CD4-positive, alpha-beta T cell treated with Interleukin-15 for 1 hour (primary cell): ENCODE results near the gene SLC34A3.
"Not testable (repeated sequence)": the region's sequence is repeated elsewhere in the genome, so short reads cannot be mapped to it uniquely, and the experiment has no call there.

Source experiments
- DNase-seq: peaks from one replicate; pipeline ENCODE4 v3.0.0-alpha.2; 2020

The SLC34A3 gene

DNA sequence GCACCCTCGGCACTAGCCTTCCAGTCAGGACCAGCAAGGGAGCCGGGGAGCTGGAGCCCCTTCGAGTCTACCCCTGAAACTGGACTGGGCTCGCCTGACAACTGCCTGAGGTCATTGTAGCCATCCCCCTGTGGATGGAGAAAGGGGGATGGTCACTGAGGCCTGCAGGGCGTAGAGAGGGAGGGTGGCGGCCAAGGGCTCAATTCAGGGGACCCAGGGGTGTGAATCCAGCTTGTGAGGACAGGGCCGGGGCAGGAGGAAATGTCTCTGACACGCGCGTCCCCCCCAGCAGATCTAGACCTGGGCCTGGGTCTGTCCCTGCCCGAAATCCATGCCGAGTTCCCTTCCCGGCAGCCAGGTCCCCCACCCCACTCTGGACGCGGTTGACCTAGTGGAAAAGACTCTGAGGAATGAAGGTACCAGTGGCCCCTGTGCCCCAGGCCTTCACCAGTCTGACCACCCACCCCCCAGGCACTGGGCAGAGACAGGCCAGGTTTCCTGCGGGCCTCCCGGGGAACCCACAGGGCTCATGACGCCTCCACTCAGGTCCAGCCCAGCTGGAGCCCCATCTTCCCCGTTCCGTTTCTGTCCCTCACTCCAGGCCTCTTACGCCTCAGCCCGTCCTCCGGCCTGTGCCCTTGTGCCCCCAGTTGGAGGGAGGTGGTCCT lies 805 bp downstream of the SLC34A3 start:
- DNase-seq, result no peak

DNA sequence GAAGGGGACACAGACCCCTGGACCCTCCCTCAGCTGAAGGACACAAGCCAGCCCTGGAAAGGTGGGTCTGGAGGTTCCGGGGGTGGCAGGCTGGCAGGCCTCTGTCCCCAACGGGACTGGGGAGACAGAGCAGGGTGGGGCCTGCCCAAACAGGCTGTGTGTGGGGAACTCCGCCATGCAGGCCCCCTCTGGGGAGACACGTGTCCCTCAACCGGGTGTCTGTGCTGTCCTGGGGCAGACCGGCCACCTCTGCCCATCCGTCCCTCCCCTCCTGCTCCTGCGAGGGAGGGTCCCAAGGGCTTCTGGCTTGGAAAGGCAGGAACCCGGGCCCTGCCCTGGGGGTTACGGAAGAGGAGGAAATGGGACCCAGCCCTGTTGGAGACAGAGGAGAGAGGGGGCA lies 1.4 kb downstream of the SLC34A3 start:
- DNase-seq, result no peak

DNA sequence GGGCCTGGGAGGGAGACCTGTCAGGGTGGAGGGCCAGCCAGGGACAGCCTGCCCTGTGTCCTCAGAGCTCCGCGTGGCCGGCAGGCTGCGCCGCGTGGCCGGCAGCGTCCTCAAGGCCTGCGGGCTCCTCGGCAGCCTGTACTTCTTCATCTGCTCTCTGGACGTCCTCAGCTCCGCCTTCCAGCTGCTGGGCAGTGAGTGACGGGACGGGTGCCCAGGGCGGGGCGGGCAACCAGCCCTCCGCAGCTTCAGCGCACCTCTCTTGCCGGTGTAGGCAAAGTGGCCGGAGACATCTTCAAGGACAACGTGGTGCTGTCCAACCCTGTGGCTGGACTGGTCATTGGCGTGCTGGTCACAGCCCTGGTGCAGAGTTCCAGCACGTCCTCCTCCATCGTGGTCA lies 1.8 kb downstream of the SLC34A3 start:
- no peak for DNase-seq

DNA sequence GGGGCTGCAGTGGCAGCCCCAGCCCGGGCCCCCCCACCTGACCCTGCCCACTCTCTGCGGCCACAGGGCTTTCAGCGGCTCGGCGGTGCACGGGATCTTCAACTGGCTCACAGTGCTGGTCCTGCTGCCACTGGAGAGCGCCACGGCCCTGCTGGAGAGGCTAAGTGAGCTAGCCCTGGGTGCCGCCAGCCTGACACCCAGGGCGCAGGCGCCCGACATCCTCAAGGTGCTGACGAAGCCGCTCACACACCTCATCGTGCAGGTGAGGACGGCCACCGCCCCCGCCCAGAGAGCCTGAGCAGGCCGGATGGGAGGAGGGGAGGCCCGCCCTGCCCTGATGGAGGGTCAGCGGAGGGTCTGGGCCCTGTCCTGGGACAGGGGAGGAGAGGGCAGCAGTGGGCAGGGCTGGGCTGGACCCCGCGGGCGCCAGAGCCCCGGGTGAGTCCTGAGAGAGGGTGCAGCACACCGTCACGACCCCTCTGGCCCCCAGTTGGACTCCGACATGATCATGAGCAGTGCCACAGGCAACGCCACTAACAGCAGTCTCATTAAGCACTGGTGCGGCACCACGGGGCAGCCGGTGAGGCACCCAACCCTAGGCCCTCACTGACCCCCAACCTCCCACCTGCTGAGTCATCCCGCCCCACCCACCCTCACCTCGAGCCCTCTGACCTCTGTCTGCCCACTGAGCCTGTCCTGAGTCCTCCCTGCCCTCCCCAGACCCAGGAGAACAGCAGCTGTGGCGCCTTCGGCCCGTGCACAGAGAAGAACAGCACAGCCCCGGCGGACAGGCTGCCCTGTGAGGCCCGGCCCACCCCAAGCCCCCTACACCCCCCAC lies 2.7 kb downstream of the SLC34A3 start:
- DNase-seq, result no peak

DNA sequence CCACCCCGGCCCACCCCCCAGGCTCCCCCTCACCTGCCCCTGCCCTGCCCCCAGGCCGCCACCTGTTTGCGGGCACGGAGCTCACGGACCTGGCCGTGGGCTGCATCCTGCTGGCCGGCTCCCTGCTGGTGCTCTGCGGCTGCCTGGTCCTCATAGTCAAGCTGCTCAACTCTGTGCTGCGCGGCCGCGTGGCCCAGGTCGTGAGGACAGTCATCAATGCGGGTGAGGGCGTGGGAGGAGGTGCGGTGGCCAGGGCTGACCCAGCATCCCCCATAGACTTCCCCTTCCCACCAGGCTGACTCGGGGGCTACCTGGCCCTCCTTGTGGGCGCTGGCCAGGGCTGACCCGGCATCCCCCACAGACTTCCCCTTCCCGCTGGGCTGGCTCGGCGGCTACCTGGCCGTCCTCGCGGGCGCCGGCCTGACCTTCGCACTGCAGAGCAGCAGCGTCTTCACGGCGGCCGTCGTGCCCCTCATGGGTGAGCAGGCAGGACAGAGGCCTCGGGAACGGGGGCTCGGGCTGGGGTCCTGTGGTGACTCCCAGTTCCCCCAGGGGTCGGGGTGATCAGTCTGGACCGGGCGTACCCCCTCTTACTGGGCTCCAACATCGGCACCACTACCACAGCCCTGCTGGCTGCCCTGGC lies 3.5 kb downstream of the SLC34A3 start:
- DNase-seq, result no peak

DNA sequence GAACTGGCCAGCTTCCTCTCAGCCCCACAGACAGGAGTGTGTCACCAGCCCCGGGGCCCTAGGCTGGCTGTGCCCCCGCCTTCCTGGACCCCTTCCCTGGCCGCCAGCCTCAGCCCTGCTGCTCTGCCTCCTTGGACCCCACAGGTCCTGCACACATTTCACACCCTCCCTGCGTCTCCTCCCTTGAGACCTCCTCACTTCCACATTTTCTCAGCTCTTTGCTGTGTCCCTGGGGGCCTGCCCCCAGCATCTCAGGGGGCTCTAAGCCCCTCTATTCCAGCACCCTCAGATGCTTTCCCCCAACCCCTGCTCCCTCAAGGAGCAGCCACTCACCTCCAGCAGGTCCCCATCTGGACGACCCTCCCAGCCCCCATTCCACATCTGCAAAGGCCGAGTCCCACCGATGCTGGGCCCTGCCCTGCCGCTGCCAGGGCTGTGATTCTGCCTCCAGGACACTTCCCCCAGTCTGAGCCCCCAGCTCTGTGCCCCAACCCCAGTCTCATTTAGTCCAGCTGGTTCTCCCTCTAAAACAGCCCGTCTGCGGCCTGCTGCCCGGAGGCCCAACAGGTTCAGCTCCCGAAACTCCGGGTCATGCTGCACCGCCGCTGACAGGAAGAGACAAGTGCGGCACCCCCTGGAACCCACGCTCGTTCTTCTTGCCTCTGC lies 4.2 kb downstream of the SLC34A3 start:
- no peak for DNase-seq

DNA sequence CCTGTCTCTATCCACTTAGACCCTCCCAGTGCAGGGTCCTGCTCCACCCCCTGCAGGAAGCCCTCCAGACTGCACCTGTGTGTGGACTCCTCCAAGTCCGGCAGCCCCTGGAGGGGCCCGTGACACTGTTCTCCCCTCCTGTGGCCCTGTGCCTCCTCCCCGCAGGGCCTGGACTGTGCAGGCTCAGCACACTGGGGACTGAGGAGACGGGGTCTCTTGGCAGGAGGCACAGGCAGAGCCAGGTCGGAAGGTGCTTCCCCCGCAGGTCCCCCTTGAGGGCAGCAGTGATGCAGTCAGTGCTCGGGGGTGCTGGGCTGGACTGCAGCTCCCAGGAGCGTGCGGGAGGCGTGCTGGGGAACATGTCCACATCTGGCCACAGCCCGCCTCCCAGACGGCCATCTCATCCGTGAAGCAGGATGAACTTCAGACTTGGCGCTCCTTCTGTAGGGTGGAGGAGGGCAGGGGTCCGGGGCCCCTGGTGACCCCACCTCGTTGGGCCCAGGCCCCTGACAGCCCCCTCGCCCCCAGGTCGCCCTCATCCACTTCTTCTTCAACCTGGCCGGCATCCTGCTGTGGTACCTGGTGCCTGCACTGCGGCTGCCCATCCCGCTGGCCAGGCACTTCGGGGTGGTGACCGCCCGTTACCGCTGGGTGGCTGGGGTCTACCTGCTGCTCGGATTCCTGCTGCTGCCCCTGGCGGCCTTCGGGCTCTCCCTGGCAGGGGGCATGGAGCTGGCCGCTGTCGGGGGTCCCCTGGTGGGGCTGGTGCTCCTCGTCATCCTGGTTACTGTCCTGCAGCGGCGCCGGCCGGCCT lies 4.9 kb downstream of the SLC34A3 start:
- no peak for DNase-seq

DNA sequence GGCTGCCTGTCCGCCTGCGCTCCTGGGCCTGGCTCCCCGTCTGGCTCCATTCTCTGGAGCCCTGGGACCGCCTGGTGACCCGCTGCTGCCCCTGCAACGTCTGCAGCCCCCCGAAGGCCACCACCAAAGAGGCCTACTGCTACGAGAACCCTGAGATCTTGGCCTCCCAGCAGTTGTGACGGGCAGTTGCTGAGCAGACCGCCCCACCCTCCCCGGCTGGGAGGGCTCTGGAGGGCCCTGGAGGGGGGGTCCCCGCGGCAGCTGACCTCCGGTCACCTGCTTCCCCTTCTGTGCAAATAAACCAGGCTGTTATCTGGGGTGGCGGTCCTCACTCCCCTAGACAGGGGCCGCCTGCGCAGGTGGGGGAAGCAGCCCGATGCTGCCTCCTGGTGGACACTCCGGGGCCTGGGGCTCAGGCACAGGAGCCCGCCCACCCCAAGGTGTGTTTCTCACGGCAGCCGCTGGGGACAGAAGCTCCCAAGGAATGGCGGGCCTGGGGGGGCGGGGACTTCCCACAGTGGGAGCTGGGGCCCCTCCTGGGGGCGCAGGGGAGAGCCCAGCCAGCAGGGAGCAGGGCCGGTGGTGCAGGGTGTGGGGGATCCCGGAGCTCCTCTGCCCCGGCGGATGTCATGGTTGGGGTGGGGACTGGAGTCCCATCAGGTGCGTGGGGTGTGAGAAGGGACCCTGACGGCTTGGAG lies 5.7 kb downstream of the SLC34A3 start:
- DNase-seq, result peak; percentile 88

DNA sequence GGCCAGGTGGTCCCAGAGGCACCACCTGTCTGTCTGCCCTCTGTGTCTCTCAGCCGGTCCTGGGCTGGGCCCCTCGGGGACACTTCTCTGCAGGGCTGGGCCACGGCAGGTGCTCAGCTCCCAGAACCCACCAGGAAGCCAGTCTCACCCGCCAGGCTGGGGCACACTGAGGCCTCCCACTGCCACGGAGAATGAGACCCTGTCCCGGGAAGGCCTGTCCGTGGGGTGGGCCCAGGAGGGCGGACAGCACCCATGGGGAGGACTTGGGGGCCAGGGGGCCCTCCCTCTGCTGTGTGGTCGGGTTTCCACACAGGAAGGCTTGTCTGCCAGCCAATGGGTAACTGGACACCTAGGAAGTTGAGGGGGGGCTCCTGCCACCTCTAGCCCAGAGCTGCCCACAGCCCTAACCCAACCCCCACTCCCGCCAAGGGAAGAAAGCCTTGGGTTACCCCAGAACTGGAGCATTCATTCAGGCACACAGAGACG lies 6.3 kb downstream of the SLC34A3 start:
- DNase-seq, result no peak

DNA sequence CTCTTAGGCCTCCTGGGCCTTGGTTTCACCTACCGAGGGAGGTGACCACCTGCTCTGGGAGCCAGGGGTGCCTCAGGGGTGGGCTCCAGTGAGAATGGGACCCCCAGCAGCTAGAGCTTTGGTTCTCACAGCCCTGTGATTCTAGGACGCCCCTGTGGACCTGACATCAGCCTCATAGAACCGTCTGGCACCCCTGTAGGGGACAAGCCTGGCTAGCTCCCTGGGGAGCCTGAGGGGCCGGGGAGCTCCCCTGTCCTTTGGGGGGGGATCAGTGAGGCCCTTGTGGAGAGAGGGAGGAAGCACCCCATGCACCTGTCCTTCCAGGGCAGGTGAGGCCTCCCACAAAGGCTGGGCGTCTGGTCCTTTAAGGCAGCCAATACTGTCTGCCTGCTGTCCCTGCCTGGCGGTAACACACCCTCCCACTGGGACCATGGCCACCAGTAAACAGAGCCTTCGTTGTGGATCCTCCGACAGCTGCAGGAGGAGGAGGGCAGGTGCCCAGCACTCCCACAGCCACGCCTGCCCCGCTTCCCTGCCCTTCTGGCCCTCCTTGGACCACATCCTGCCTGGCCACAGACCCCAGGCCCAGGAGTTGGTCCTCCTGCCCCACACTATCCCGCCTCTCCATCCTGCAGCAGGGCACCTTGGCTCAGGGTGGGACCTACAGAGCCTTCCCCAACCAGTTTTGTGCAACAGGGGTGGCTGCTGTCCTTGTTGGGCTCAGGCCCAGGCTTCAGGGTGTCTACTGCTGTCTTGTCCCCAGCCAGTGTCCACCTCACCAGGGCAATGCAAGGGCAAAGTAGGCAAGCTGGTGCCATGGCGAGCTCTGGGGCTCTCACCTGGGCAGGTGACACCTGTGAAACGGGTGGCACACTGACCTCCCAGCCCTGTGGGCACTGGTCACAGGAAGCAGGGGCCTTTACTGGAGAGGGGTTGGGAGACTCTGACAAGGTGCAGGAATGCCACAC lies 7.3 kb downstream of the SLC34A3 start:
- no peak for DNase-seq

DNA sequence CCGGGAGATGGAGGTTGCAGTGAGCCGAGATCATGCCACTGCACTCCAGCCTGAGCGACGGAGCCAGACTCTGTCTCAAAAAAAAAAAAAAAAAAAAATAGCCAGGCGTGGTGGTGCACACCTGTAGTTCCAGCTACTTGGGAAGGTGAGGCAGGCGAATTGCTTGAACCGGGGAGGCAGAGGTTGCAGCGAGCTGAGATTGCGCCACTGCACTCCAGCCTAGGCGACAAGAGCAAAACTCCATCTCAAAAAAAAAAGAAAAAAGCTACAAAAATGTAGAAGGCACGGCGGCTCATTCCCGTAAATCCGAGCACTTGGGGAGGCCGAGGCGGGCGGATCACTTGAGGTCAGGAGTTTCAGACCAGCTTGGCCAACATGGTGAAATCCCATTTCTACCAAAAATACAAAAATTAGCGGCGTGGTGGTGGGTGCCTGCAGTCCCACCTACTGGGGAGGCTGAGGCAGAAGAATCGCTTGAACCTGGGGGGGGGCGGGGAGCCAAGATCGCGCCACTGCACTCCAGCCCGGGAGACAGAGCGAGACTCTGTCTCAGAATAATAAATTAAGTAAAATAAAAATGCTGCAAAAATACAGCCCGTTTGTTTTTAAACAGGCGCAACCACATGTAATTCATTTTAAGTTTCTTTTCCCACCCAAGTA lies 9.0 kb downstream of the SLC34A3 start:
- not testable (repeated sequence) for DNase-seq

DNA sequence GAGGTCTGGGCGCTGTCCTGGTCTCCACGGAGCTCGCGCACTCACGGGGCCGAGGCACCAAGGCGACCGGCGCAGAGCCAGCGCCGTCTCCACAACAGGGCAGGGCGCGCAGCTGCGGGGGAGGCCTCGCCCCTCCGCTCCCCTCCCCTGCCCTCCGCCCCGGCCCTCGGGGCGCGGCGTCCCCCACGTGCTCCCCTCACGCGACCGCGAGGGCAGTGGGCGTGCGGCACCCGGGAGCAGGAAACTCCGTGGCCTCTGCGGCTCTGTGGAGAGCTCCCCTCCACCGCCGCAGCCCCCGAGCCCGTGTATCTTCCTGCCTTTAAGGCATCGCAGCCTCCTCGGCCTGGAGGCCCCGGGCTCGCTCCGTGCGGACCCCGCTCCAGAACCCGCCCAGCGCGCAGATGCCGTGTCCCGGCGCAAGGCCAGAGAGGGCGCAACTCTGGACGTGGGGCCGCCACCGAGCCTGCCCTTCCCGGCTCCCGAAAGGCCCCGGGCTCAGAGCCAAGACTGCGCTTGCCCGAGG lies 9.7 kb downstream of the SLC34A3 start:
- DNase-seq, result peak; percentile 72

DNA sequence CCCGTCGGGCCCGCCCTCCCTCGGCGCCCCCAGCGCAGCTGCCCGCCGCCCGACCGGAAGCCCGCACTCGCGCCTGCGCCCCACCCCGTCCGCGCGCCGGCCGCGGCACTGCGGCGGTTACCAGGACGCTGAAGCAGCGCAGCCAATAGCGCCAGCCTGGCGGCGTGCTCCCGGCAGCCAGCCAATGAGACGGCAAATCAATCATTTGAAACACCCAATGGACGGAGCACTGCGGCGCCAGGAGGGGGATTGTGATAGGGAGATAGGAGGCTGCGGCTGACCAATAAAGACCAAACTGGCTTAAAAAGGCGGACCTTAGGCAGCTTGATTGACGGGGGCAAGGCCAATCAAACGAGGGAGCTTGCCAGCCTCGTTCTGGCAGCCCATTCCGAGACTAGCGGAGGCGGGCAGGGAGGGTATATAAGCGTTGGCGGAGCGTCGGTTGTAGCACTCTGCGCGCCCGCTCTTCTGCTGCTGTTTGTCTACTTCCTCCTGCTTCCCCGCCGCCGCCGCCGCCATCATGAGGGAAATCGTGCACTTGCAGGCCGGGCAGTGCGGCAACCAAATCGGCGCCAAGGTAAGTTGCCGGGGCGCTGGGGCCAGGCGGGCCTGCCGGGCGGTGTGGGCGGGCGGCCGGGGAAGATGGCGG lies 10.3 kb downstream of the SLC34A3 start, which contains the start of gene TUBB4B:
TSS of gene TUBB4B (plus strand) at position 447 of the 649 bp plus-strand sequence. CDS start at position 521, 74 bp downstream.
- peak; percentile 100 for DNase-seq

DNA sequence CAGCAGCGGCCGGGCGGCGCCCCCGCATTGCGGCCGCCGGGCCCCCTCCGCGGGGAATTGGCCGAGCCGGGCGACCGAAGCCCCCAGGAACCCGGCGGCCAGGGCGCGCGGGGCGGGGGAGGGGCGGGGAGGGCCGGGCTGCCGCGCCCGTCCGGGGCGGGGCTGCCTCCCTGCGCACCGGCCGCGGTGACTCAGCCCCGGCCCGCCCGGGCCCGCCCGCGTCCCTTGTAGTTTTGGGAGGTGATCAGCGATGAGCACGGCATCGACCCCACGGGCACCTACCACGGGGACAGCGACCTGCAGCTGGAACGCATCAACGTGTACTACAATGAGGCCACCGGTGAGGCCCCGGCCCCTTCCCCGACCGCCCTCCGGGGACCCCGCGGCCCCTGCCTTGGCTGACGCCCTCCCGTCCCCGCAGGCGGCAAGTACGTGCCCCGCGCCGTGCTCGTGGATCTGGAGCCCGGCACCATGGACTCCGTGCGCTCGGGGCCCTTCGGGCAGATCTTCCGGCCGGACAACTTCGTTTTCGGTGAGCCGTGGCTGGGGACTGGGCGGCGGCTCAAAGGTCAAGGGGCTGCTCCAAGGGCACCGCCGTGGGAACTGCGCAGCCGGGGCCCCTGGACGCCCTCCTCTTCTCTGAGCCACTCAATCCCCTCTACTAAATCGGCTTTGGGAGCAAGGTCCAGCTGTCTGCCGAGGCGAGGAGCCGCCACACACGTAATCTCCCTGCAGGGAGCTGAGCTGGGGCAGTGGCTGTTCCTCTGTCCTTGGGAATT lies 11.0 kb downstream of the SLC34A3 start:
- peak; percentile 64 for DNase-seq

DNA sequence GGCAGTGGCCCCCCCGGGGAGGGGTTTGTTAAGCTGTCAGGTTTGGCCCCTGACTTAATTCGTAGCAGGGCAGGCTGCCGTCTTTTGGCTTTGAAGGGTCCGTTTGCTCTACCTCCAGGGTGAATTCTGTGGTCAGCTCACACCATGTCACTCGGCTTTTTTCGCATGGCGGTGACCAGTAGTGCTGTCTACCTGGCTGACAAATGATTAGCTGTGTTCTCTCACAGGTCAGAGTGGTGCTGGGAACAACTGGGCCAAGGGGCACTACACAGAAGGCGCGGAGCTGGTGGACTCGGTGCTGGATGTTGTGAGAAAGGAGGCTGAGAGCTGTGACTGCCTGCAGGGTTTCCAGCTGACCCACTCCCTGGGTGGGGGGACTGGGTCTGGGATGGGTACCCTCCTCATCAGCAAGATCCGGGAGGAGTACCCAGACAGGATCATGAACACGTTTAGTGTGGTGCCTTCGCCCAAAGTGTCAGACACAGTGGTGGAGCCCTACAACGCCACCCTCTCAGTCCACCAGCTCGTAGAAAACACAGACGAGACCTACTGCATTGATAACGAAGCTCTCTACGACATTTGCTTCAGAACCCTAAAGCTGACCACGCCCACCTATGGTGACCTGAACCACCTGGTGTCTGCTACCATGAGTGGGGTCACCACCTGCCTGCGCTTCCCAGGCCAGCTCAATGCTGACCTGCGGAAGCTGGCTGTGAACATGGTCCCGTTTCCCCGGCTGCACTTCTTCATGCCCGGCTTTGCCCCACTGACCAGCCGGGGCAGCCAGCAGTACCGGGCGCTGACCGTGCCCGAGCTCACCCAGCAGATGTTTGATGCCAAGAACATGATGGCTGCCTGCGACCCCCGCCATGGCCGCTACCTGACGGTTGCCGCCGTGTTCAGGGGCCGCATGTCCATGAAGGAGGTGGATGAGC lies 11.8 kb downstream of the SLC34A3 start:
- no peak for DNase-seq

DNA sequence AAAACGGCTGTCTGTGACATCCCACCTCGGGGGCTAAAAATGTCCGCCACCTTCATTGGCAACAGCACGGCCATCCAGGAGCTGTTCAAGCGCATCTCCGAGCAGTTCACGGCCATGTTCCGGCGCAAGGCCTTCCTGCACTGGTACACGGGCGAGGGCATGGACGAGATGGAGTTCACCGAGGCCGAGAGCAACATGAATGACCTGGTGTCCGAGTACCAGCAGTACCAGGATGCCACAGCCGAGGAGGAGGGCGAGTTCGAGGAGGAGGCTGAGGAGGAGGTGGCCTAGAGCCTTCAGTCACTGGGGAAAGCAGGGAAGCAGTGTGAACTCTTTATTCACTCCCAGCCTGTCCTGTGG lies 12.5 kb downstream of the SLC34A3 start:
- DNase-seq, result not testable (repeated sequence)
